Loucy (cell line): ENCODE data around the gene HSD11B1L.

Experiments used
- H2AFZ ChIP-seq: fragments of 200-600 bp; sonication (generic); 2 replicates; pipeline ENCODE4 v1.6.0; 2016; ENCODE audit warnings: antibody characterized with exemption, mild to moderate bottlenecking, low read length, moderate library complexity
- H3F3A ChIP-seq: fragments of 200-600 bp; 2 replicates; pipeline ENCODE4 v1.6.0; 2016; ENCODE audit warnings: antibody characterized with exemption, low read depth, mild to moderate bottlenecking
- H3K27me3 ChIP-seq: fragments of 200-600 bp; sonication (generic); 2 replicates; pipeline ENCODE4 v1.6.1; 2014; ENCODE audit warnings: low read length, mild to moderate bottlenecking; ENCODE audit not compliant: insufficient read depth, poor library complexity, severe bottlenecking
- H3K36me3 ChIP-seq: fragments of 200-600 bp; sonication (generic); 2 replicates; pipeline ENCODE4 v1.6.1; 2016; ENCODE audit warnings: low read length; ENCODE audit not compliant: insufficient read depth
- H3K4me1 ChIP-seq: fragments of 200-600 bp; sonication (generic); 2 replicates; pipeline ENCODE4 v1.5.1; 2014; ENCODE audit warnings: low read length, mild to moderate bottlenecking; ENCODE audit not compliant: insufficient read depth, poor library complexity, severe bottlenecking
- H3K4me2 ChIP-seq: fragments of 200-600 bp; sonication (generic); 2 replicates; pipeline ENCODE4 v1.6.0; 2014; ENCODE audit warnings: antibody characterized with exemption, low read length, low read depth, mild to moderate bottlenecking; ENCODE audit not compliant: poor library complexity, severe bottlenecking
- H3K4me3 ChIP-seq: fragments of 200-600 bp; sonication (generic); 2 replicates; pipeline ENCODE4 v1.5.1; 2014; ENCODE audit warnings: low read length, mild to moderate bottlenecking, mixed read lengths; ENCODE audit not compliant: poor library complexity, severe bottlenecking
- H3K79me2 ChIP-seq: fragments of 200-600 bp; sonication (generic); 2 replicates; pipeline ENCODE4 v1.6.1; 2014; ENCODE audit warnings: low read length; ENCODE audit not compliant: insufficient read depth
- H3K9ac ChIP-seq: fragments of 200-600 bp; sonication (generic); 2 replicates; pipeline ENCODE4 v1.6.0; 2014; ENCODE audit warnings: mild to moderate bottlenecking, low read depth, low read length, moderate library complexity; ENCODE audit not compliant: poor library complexity, severe bottlenecking
- H3K9me2 ChIP-seq: fragments of 200-600 bp; sonication (generic); replicated peaks from 2 replicates; pipeline ENCODE4 v1.6.1; 2016; ENCODE audit warnings: low read depth, low read length, mixed read lengths
- H3K9me3 ChIP-seq: fragments of 200-600 bp; sonication (generic); 2 replicates; pipeline ENCODE4 v1.6.1; 2014; ENCODE audit warnings: mild to moderate bottlenecking, antibody characterized with exemption, low read length, low read depth; ENCODE audit not compliant: insufficient read depth
- H4K20me1 ChIP-seq: fragments of 200-600 bp; sonication (generic); 2 replicates; pipeline ENCODE4 v1.6.0; 2014; ENCODE audit warnings: antibody characterized with exemption, low read length, mild to moderate bottlenecking; ENCODE audit not compliant: insufficient read depth, poor library complexity, severe bottlenecking
- EZH2phosphoT487 ChIP-seq: fragments of 200-600 bp; IDR thresholded peaks from 2 replicates; pipeline ENCODE4 v1.6.1; 2018; ENCODE audit warnings: antibody characterized with exemption, mild to moderate bottlenecking, moderate library complexity, borderline replicate concordance
- TF ChIP-seq, protein P1 (sequence below): fragments of 200-600 bp; sonication (generic); conservative IDR thresholded peaks from 2 replicates; pipeline ENCODE4 v1.5.1; 2014; ENCODE audit warnings: mild to moderate bottlenecking, antibody characterized with exemption, low read length

The HSD11B1L gene

DNA sequence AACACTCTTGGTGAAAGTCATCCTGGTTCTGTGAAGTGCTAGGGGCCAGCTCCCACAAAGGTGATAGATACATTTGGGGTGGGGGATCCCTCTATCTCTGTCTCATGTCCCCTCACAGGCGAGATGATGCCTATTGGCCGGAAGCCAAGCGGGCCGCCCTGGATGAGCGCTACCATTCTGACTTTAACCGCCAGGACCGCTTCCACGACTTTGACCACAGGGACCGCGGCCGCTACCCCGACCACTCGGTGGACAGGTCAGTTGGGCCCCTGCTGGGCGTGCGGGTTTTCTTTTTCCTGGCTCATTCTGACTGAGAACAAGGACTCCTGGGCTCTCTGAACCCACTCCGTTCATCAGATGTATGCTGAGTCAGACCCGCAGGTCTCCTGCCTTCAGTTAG is 16.9 kb upstream of the HSD11B1L start:
- Histone ChIP-seq H3K4me2 (no peak overlapping the region), H3K4me1 (no peaks in the 10 kb centered on the region), H3K9ac (no peak overlapping the region), H3K27me3 (no peaks in the 10 kb centered on the region), H3K9me2 (no peaks in the 10 kb centered on the region), H2AFZ (no peak overlapping the region), H3K36me3 (peaks cover 91% of the 10 kb centered on the region), H3F3A (no peaks in the 10 kb centered on the region), H4K20me1 (no peaks in the 10 kb centered on the region), H3K9me3 (no peaks in the 10 kb centered on the region), H3K79me2 (no peaks in the 10 kb centered on the region), H3K4me3 (no peak overlapping the region)
- TF ChIP-seq, protein P1, sequence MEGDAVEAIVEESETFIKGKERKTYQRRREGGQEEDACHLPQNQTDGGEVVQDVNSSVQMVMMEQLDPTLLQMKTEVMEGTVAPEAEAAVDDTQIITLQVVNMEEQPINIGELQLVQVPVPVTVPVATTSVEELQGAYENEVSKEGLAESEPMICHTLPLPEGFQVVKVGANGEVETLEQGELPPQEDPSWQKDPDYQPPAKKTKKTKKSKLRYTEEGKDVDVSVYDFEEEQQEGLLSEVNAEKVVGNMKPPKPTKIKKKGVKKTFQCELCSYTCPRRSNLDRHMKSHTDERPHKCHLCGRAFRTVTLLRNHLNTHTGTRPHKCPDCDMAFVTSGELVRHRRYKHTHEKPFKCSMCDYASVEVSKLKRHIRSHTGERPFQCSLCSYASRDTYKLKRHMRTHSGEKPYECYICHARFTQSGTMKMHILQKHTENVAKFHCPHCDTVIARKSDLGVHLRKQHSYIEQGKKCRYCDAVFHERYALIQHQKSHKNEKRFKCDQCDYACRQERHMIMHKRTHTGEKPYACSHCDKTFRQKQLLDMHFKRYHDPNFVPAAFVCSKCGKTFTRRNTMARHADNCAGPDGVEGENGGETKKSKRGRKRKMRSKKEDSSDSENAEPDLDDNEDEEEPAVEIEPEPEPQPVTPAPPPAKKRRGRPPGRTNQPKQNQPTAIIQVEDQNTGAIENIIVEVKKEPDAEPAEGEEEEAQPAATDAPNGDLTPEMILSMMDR: no peak
- TF ChIP-seq EZH2phosphoT487: no peak

DNA sequence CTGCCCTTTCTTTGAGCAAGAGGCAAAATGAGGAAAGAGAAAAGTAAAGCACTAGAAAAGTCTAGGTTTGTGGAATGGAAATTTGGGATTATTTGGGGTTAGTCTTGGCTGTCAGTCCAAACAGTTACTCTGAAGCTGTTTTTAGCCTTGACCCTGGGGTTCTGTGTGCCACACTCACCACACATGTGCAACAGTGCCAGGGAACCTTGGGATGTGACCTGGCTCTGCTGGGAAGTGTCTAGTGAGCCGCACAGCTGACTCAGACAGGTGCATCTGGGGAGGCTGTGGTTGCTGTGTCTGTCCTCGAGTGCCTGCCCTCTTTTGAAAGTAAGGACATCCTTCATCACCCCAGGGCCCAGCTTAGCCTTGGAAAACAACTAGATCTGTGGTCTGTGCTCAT is 16.3 kb upstream of the HSD11B1L start:
- Histone ChIP-seq H3K4me1 (no peaks in the 10 kb centered on the region), H3K9me2 (no peaks in the 10 kb centered on the region), H4K20me1 (no peaks in the 10 kb centered on the region), H3K79me2 (no peaks in the 10 kb centered on the region), H3K9me3 (no peaks in the 10 kb centered on the region), H3K4me2 (no peak overlapping the region), H2AFZ (no peak overlapping the region), H3K27me3 (no peaks in the 10 kb centered on the region), H3F3A (no peaks in the 10 kb centered on the region), H3K9ac (no peak overlapping the region), H3K36me3 (peaks cover 91% of the 10 kb centered on the region), H3K4me3 (no peak overlapping the region)
- TF ChIP-seq, protein P1: no peak
- no peak for TF ChIP-seq EZH2phosphoT487

GRCh38 chr19:5665781-5666513 is 14.9 kb upstream of the HSD11B1L start:
- Histone ChIP-seq H3K27me3 (no peaks in the 10 kb centered on the region), H3K4me3 (no peak overlapping the region), H3K4me1 (no peaks in the 10 kb centered on the region), H4K20me1 (no peaks in the 10 kb centered on the region), H3K9me2 (no peaks in the 10 kb centered on the region), H3K36me3 (peaks cover 83% of the 10 kb centered on the region), H3K4me2 (no peak overlapping the region), H3K9me3 (no peaks in the 10 kb centered on the region), H3K9ac (no peak overlapping the region), H3F3A (no peaks in the 10 kb centered on the region), H3K79me2 (no peaks in the 10 kb centered on the region), H2AFZ (no peak overlapping the region)
- TF ChIP-seq EZH2phosphoT487: no peak
- TF ChIP-seq, protein P1: no peak
